ENCODE results near the gene DNAJC11. TPM values are rescaled to one million over a fixed set of nuclear protein-coding genes. Genes with fewer than 3 reads are reported as not detected.

The DNAJC11 gene
- total RNA-seq, 1 experiment from 2014 or later = 102 TPM

GRCh38 chr1:6747674-6748073, 46.1 kb upstream of the DNAJC11 start:
- Mint-ChIP-seq H3K36me3 (no peaks in the 10 kb centered on the region), H3K27ac (no peak overlapping the region), H3K9me3 (peaks cover 8% of the 10 kb centered on the region; the same call in 1 of the 2 replicates), H3K4me3 (no peak overlapping the region), H3K27me3 (ENCODE audit: low read depth) (peaks cover 17% of the 10 kb centered on the region), H3K4me1 (peaks cover 10% of the 10 kb centered on the region)
- no peak for TF ChIP-seq MXD4 (CRISPR knock-in tag; IDR thresholded peaks at IDR 0.05; ENCODE audit: borderline replicate concordance)
- no peak for TF ChIP-seq IRF2 (CRISPR knock-in tag; IDR thresholded peaks at IDR 0.05; ENCODE audit: borderline replicate concordance, low read depth)
- no peak for TF ChIP-seq ZNF281 (CRISPR knock-in tag; IDR thresholded peaks at IDR 0.05)
- TF ChIP-seq TP53 (CRISPR knock-in tag; IDR thresholded peaks at IDR 0.05) = no peak
- TF ChIP-seq TEAD4 (CRISPR knock-in tag; IDR thresholded peaks at IDR 0.05) = no peak
- TF ChIP-seq, protein P1, sequence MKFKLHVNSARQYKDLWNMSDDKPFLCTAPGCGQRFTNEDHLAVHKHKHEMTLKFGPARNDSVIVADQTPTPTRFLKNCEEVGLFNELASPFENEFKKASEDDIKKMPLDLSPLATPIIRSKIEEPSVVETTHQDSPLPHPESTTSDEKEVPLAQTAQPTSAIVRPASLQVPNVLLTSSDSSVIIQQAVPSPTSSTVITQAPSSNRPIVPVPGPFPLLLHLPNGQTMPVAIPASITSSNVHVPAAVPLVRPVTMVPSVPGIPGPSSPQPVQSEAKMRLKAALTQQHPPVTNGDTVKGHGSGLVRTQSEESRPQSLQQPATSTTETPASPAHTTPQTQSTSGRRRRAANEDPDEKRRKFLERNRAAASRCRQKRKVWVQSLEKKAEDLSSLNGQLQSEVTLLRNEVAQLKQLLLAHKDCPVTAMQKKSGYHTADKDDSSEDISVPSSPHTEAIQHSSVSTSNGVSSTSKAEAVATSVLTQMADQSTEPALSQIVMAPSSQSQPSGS (CRISPR knock-in tag; IDR thresholded peaks at IDR 0.05; ENCODE audit: borderline replicate concordance, low read depth) = no peak
- no peak for TF ChIP-seq RORB (CRISPR knock-in tag; IDR thresholded peaks at IDR 0.05)
- no peak for TF ChIP-seq AR (CRISPR knock-in tag; IDR thresholded peaks at IDR 0.05)
- TF ChIP-seq, protein P2, sequence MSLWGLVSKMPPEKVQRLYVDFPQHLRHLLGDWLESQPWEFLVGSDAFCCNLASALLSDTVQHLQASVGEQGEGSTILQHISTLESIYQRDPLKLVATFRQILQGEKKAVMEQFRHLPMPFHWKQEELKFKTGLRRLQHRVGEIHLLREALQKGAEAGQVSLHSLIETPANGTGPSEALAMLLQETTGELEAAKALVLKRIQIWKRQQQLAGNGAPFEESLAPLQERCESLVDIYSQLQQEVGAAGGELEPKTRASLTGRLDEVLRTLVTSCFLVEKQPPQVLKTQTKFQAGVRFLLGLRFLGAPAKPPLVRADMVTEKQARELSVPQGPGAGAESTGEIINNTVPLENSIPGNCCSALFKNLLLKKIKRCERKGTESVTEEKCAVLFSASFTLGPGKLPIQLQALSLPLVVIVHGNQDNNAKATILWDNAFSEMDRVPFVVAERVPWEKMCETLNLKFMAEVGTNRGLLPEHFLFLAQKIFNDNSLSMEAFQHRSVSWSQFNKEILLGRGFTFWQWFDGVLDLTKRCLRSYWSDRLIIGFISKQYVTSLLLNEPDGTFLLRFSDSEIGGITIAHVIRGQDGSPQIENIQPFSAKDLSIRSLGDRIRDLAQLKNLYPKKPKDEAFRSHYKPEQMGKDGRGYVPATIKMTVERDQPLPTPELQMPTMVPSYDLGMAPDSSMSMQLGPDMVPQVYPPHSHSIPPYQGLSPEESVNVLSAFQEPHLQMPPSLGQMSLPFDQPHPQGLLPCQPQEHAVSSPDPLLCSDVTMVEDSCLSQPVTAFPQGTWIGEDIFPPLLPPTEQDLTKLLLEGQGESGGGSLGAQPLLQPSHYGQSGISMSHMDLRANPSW (CRISPR knock-in tag; conservative IDR thresholded peaks at IDR 0.05; ENCODE audit: low read depth) = no peak
- POLR2A ChIA-PET = interaction anchor here (0.7 kb wide), 1 partner anchor 22 kb away, joined by 3 read pairs; no protein-coding TSS in a partner anchor
- no peak for ATAC-seq
- no peak for DNase-seq (ENCODE audit: low spot score)
- CTCF ChIA-PET = interaction anchor here (0.5 kb wide), 1 partner anchor 307 kb away, joined by 3 read pairs; no protein-coding TSS in a partner anchor

GRCh38 chr1:6745073-6745472, 43.5 kb upstream of the DNAJC11 start:
- CTCF ChIA-PET = interaction anchor here (0.6 kb wide), 1 partner anchor 19 kb away, joined by 4 read pairs; no protein-coding TSS in a partner anchor

More at GRCh38 chr1:6745073-6745472, 43.5 kb upstream of the DNAJC11 start:
- Mint-ChIP-seq H3K4me3 (no peak overlapping the region), H3K27ac (no peak overlapping the region), H3K4me1 (peaks cover 8% of the 10 kb centered on the region), H3K27me3 (ENCODE audit: low read depth) (peaks cover 17% of the 10 kb centered on the region), H3K36me3 (no peaks in the 10 kb centered on the region), H3K9me3 (peaks cover 14% of the 10 kb centered on the region)
- no peak for DNase-seq (ENCODE audit: low spot score)
- TF ChIP-seq CREB1 (CRISPR knock-in tag; IDR thresholded peaks at IDR 0.05) (no peak), PRRX2 (CRISPR knock-in tag; IDR thresholded peaks at IDR 0.05) (no peak), RORB (CRISPR knock-in tag; IDR thresholded peaks at IDR 0.05) (no peak)
- TF ChIP-seq, protein P3, sequence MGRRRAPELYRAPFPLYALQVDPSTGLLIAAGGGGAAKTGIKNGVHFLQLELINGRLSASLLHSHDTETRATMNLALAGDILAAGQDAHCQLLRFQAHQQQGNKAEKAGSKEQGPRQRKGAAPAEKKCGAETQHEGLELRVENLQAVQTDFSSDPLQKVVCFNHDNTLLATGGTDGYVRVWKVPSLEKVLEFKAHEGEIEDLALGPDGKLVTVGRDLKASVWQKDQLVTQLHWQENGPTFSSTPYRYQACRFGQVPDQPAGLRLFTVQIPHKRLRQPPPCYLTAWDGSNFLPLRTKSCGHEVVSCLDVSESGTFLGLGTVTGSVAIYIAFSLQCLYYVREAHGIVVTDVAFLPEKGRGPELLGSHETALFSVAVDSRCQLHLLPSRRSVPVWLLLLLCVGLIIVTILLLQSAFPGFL (CRISPR knock-in tag; IDR thresholded peaks at IDR 0.05; ENCODE audit: borderline replicate concordance) = no peak
- no peak for ATAC-seq
- POLR2A ChIA-PET = no interaction called here

Data from WTC11 (cell line).